HG02610 (cell line): ENCODE measurements around the gene NLK.
"Not testable (repeated sequence)": the region's sequence is repeated elsewhere in the genome, so short reads cannot be mapped to it uniquely, and the experiment has no call there.

Experiments used
- ATAC-seq: cut with Tn5 transposase; IDR thresholded peaks from one replicate; pipeline ENCODE4 v1.9.1; 2021; ENCODE audit warnings: mild to moderate bottlenecking, moderate library complexity; ENCODE audit not compliant: unreplicated experiment

NLK gene

GRCh38 chr17:28145348-28145747 is 102.9 kb downstream of the NLK start:
- ATAC-seq, result no peak

DNA sequence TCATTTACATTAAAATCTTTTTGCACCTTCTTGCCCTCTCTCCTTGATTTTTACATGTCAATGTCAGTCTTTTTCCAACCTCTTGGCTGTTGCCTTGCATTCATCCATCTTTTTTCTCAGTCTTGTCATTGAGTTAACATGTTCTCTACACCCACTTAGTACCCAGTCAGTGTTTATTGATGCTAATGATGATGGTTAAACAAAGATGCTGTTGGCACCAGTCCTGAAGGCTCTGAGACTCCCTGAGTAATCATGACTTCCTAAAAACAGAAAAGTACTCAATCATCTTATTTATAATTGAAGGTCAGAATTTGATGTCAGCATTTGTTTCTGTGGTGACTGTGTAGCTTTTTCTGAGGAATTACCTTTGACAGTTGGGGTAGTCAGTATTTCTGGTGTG is 104.5 kb downstream of the NLK start:
- no peak for ATAC-seq

DNA sequence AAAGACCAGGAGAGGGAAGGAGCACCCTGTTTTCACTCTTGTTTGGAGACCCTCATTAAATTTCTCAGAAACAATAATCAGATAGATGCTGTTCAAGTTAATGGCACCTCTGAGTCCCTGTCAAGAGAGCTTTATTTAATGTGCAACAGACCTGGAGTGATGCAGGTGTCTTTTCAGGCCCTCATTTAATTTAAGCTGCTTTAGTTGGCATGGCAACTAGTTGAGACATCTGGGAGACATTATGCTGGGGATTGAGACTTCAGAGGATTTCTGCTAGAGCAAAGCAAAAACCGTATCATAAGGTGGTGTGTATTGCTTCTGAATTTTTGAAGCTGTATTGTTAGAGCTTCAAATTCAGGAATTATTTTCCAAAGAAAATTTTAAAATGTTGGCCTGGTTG is 108.5 kb downstream of the NLK start:
- ATAC-seq, result no peak

GRCh38 chr17:28154214-28154613 is 111.7 kb downstream of the NLK start:
- no peak for ATAC-seq

- ATAC-seq, result not testable (repeated sequence)
Observed at GRCh38 chr17:28155405-28155804, 112.9 kb downstream of the NLK start.

DNA sequence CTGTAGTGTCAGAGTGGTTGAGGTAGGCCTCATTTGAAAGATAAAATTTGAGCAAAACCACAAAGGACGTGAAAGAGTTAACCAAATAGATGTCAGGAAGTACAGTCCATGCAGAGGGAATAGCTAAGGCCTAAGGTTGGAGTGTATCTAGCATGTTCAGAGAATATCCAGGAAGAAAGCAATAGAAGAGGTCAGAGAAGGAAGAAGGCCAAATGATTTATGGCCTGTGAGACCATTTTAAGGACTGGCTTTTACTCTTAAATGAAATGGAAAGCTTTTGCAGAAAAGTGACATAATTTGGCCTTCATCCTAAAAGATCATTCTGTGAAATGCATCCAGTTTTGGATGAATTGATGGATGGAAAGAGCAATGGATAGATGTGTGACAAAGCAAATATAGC is 116.5 kb downstream of the NLK start:
- ATAC-seq, result no peak

GRCh38 chr17:28159924-28160323 is 117.4 kb downstream of the NLK start:
- no peak for ATAC-seq

DNA sequence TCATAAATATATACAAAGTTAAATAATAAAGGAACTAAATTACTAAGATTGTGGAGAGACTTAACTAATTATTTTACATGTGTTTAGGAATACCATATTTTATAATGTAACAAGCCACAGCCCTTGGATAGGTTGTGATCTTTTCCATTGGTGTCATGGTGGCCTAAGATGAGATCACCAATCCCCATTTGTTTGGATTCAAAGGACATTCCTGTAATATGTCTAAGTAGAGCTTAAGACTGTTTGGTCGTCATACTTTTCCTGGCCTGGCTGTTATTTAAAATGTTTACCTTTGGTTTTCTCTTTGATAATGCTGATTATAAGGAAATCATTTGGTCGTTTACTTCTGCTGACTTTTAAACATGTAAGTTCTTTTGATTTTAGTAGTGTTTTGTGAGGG is 118.1 kb downstream of the NLK start:
- no peak for ATAC-seq

DNA sequence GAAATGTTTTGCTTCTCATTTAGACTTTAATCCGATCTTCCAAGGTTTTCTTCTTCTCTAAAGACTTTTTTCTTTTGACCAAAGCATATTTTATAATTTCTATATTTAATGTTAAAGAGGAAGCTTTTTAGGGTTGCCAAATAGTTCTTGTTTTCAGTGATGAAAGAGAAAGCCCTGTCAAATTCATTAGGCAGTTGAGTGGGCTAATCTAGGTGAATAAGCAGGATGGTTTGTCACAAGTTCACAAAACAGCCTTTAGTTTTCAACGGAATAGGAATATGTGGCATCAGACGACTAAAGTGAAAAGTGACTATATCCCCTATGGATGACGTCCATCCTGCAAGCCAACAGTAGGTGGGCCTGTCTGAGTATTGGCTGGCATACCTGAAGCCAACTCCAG is 118.8 kb downstream of the NLK start:
- ATAC-seq, result no peak

DNA sequence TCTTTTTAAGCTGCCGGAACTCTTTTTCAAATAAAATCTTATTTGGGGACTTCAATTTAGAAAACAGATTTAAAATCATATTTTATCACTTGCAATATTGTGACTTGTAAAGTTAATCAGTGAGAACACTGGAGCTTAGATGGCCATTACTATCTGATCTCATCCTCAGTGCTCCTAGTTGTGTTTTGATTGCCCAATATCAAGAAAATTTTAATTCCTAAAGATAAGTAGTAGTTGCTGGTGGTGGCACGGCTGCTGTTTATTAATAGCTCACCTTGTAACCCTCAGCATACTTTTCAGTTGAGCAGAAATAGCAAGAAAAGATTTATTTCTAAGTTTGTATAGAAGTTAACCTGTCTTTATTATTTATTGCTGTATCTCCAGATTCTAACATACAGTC is 124.0 kb downstream of the NLK start:
- no peak for ATAC-seq

- ATAC-seq, result no peak
Observed at GRCh38 chr17:28169621-28170349, 127.3 kb downstream of the NLK start.

DNA sequence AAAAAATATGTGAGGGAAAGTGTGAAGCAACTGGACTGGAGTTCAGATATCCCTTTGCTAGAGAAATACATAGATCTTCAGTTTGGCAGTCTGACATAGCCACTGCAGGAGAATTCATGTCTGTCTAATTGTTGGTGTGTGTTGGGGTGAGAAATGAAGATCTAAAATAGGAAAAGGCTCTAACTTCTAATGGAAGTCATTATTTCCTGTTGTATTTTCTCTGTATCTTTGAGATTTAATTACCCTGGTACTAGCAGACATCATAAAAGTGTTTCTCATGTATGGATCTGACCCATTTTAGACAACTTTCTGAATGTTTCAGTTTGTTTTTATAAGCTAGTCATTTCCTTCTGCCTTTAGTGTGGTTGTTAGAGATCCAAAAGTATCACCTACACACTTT is 128.3 kb downstream of the NLK start:
- ATAC-seq, result no peak

DNA sequence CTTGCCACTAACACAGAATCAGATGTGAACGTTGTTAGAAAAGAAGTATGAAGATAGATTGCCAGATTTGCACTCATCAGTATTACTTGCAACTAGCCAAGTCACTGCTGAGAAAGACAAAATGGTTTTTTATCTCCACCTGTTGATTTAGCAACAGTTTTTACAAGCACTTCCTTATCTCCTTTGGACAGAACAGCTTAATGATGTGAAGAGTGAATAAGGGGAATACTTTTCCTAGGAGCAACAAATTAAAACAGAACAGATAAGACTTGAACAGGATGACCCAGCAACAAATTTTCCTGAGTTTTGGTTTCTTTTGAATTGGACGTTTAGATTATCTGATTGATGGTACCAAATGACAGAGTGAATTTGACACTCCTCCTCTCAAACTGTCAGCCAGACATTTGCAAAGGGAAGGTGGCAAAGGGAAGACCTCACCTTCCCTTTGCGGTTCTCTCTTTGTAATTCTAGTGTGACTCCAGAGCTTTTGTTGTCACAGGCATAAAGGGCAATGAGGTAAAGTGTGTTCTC is 130.6 kb downstream of the NLK start:
- ATAC-seq, result no peak

DNA sequence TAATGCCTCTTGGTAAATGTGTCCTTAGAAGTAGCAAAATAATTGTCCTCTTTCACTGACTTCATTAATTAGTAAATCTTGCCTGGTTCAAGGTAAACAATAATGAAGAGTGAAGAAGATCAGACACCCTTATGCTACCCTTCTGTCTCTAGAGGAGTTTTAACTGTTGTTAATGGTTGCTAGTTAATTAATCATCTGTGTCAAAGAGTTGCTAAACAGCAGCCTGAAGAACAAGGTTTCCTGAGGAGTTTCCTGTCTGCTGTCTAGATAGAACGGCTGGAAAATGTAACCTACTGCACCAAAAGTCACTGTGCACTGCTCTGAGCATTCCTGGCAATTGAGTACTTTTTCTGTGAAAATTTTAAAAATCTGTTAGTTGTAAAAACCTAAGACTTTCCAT is 131.3 kb downstream of the NLK start:
- no peak for ATAC-seq

- no peak for ATAC-seq
Observed at GRCh38 chr17:28174352-28175046, 132.0 kb downstream of the NLK start.

DNA sequence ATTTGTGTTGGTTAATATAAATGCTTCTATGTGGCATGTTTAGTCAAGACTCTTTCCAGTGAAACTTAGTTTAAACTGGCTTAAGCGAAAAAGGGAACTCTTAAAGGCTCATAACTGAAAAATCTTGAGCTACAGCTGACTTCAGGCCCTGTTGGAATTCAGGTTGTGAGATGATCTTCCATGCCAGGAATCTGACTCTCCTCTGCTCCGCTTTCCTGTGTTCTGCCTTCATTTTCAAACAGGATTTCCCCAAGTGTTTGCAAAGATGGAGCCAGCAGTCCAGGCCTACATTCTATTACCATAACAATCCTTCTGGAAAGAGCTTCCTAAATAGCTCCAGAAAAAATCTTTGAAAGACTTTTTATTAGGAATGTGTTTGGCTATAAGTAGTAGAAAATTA is 134.9 kb downstream of the NLK start:
- no peak for ATAC-seq

DNA sequence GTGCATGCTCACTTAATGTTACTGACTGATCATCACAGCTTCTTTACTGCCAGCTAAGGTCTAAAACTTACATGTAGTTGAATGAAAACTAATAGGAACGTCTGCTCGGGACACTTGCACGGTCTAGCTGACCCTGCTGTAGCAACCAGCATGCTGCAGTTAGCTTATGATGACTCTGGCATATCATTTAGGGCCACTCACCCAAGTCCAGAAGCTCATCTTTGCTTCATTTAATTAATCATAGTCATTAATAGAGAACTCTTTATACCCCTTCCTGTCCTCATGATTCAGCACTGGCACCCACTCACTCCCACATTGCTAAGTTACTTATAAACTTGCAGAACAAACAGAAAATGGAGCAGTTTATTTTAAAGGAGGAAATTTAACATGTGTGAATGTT is 136.3 kb downstream of the NLK start:
- ATAC-seq, result no peak

GRCh38 chr17:28180449-28180848 is 138.0 kb downstream of the NLK start:
- ATAC-seq, result no peak

- ATAC-seq, result no peak
Observed at GRCh38 chr17:28181568-28181967, 139.1 kb downstream of the NLK start.

DNA sequence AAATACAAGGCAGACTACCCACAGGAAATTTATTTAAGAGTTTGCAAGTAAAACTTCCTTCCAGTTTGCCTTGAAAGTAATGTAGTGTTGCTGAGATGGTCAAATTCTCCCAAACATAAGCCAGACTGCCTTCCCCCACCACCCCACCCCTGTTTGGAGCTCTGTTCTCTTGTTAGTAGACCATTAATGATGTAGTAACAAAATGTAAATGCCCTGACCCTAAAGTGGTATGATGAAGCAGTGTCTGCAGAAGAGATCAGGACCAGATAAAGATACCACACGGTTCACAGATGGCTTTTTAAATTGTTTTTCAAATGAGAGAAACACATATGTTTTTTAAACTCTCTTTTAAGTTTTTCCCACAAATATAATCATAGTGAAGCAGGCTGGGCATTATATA is 140.1 kb downstream of the NLK start:
- no peak for ATAC-seq

- no peak for ATAC-seq
Observed at GRCh38 chr17:28185658-28186057, 143.2 kb downstream of the NLK start.

- ATAC-seq, result not testable (repeated sequence)
Observed at GRCh38 chr17:28186472-28186871, 144.0 kb downstream of the NLK start.
